Hypothalamus (tissue), 51 donors: ENCODE measurements around the gene TEX2.
"Not testable (repeated sequence)": the region's sequence is repeated elsewhere in the genome, so short reads cannot be mapped to it uniquely, and the experiment has no call there.

Experiments used
- DNase-seq, 51 donors: peaks; one replicate each; lab custom pipeline; 2025; lab: John Stamatoyannopoulos, UW

TEX2 gene

GRCh38 chr17:64216338-64217248 is 46.5 kb downstream of the TEX2 start:
- DNase-seq: peak in 4 of 51 donors; percentile 11 to 41 (median 25)

- no peak for DNase-seq
These were observed 47.1 kb downstream of the TEX2 start for GRCh38 chr17:64216000-64216337.

GRCh38 chr17:64214950-64215349 is 48.1 kb downstream of the TEX2 start:
- DNase-seq: no peak

DNA sequence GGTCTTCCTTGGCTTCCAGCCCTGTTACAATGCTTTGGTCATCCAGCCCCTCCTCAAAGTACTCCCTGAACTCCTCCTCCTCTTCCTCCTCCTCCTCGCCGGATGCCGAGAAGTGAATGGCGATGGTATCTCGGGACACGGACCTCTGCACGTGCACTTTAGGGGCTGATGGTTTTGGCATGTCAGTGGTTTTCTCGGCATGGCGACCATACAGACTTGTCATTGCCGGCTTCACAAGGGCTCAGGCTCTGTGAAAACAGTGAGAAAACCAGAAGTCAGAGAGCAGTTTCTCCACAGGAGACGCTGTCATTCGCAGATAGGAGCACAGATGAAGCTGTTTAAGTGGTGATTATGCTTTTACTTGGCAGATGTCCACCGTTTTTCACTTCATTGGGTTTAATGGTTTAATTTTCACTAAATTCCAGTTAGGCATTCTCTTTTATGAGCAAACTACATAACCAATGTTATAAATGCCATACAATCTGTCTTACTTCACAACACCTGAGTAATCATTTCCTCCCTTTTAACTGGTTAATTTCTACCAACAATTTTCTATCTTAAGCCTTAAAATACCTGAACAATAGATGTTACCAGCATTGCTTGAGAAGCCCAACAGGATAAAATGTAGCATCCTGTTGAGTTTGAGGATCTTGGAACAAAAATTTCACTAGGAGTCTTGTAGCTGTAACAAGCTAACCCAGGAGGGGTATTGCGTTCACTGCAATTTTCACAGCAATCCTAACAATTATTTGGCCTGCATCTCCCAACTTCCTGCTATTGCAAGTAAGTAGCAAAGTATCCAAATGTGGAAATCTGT is 48.9 kb downstream of the TEX2 start:
- no peak for DNase-seq

DNA sequence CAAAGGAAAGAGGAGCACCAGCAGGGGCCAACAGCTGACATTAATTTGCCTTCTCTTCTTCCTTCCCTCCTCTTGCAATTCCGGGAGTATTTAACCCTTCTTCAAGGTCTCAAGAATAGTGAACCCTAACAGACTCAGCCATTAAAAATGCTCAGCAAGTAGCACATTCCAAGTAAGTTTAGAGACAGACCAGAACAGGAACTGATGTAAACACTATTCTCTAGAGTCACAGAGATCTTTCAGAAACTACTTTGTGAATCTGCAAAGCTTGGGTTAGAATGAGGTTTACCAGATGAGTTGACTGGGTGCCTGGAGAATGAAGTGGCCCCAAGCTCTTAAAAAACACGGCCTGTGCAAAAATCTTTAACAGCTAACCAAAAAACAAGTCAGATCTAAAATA is 50.9 kb downstream of the TEX2 start:
- DNase-seq: no peak

GRCh38 chr17:64209983-64210382 is 53.1 kb downstream of the TEX2 start:
- DNase-seq: no peak

- no peak for DNase-seq
These were observed 53.6 kb downstream of the TEX2 start for GRCh38 chr17:64209356-64209941.

GRCh38 chr17:64208656-64209055 is 54.4 kb downstream of the TEX2 start:
- not testable (repeated sequence) for DNase-seq

DNA sequence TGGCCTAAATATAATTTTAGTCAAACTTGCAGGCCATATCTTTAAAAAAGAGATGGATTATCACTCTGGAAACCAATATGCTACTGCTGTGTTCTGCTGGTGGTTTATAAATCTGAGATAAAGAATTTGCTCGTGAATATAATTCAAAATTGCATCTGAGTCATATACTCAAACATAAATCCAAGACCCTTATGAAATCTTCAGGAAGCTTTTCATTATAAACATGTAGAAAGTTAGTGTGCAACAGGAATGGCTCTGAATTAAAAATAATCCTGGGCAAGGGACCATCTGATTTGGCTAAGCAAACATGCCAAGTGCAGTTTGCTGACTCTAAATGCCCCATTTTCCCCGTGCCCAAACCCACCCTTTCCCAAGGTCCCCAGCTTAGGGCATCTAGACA is 57.3 kb downstream of the TEX2 start:
- DNase-seq: no peak

- DNase-seq: no peak
These were observed 59.4 kb downstream of the TEX2 start for GRCh38 chr17:64203630-64204029.

DNA sequence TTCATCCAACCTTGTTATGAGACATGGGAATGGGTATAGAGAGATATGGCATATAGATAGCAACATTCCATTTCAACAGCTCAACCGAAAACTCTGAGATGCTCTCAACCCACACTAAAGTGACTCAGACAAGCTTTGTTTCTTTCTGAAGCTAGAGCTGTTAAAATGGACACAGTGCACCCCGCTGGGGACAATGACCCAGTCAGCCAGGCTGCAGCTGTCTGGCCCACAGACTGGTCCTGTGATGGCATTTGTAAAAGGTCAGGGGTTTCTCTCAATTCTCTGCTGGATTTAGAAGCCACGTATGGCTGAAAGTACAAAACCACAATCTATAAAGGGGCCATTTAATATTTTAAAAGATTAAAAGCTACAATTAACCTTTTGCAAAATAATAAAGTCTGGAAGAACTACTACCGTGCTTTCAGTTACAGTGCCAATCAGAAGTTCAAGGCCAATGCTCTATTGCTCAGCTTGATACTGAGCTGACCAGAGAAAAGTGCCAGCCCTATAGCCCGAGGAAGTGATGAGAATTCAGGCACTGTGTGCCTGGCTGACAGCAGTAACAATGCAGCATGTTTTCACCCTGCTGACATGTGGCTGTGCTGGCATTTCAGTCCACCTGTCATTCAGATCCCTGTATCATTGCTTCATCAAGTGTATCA is 60.2 kb downstream of the TEX2 start:
- peak in 34 of 51 donors; percentile 12 to 79 (median 48) for DNase-seq

- no peak for DNase-seq
These were observed 62.7 kb downstream of the TEX2 start for GRCh38 chr17:64200080-64201032.

DNA sequence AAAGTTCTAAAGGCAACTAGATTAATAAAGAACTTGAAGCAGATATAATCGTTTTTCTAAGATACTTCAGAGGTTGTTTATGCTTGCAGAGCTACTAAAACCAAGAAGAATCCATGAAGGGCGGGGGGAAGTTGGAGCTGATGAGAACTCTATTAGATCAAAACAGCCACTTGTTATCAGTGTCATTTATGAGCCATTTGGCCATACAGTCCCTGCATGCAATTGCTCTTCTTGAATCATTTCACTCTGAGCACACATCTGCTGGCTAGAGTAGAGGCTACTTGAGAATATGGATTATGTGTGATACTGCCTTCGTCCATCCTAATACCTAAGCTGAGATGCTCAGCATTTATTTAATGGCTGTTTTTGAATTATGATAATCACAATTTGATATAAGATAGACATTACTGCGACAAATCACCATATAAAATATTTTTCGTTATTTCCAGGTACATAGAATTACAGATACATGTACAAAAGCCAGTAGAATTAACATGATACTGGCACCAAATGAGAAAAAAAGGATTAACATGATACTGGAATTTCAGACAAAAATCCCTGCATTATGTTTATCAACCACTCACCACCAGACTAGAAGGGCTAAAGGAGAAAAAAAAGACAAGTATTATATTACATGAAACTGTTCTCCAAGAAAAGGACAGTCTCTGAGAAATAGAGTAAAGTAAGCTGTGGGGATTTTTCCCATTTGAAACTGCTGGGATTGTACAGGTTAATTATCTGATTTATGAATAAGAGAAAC is 64.5 kb downstream of the TEX2 start:
- no peak for DNase-seq

GRCh38 chr17:64196601-64197000 is 66.5 kb downstream of the TEX2 start:
- no peak for DNase-seq

- no peak for DNase-seq
These were observed 69.5 kb downstream of the TEX2 start for GRCh38 chr17:64193561-64193960.

DNA sequence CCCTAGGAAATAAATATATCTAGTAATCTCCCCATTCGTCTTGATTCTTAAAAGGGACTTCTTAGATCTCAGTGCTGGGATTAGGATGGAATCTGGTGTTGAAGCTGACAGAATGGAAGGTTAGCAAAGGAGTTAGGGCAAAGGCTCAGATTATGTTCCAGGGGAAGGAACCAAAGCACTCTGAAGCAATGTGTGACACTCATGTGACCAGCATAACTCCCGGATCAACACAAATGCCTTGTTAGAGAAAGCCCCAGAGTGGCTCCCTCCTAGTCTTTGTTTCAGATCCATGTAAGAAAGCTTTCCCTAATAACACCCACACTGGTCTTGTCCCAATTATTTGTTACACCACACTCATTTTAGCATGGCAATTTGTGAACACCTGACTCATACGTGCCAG is 70.5 kb downstream of the TEX2 start:
- DNase-seq: no peak

GRCh38 chr17:64190472-64190871 is 72.6 kb downstream of the TEX2 start:
- DNase-seq: no peak

GRCh38 chr17:64188088-64188487 is 75.0 kb downstream of the TEX2 start:
- DNase-seq: no peak
